PC-9 (cell line): ENCODE results near the gene NAA25.

Experiments used
- CTCF ChIP-seq: fragments of 200-600 bp; sonication (generic); conservative IDR thresholded peaks from 2 replicates; pipeline ENCODE4 v1.6.1; 2017; ENCODE audit warnings: mixed run types, antibody characterized with exemption, mild to moderate bottlenecking, moderate library complexity
- EZH2 ChIP-seq: fragments of 200-600 bp; sonication (generic); IDR thresholded peaks from 2 replicates; pipeline ENCODE4 v1.8.0; 2017; ENCODE audit warnings: antibody characterized with exemption, low read depth

GRCh38 chr12:112130441-112130998 is 21.9 kb upstream of the NAA25 start:
- no peak for TF ChIP-seq CTCF
- no peak for TF ChIP-seq EZH2
